ENCODE data around the gene MEI1. TPM values are rescaled to one million over a fixed set of nuclear protein-coding genes. Genes with fewer than 3 reads are reported as not detected.

MEI1 gene
- total and polyA plus RNA-seq, 12 donors, result 0.36 to 3.7 (median 1.3) TPM; not detected in 1

GRCh38 chr22:41820447-41820846 is 121.1 kb downstream of the MEI1 start:
- intact Hi-C loops (cut with DNase I), result loop anchor here (5.0 kb wide), 2 partner anchors 122 to 127 kb away; partner anchors contain the start of gene CENPM (in 1 of the 2)
- no peak overlapping the region for H3K4me3 ChIP-seq

GRCh38 chr22:41821471-41822316 is 122.4 kb downstream of the MEI1 start:
- DNase-seq, result no peak
- peaks cover 32 to 54% of the 10 kb centered on the region in 2 donors for H3K4me1 ChIP-seq (replicated peaks in 1 of 2)
- 78 to 83% (median 80%) methylated on average over 12 of the region's 12 CpGs for WGBS, 4 donors
- no peak overlapping the region for H3K4me3 ChIP-seq
- H3K36me3 ChIP-seq (replicated peaks in 1 of 2), result no peaks in the 10 kb centered on the region
- no peak for TF ChIP-seq CTCF (IDR thresholded peaks at IDR 0.05)
- no peak for TF ChIP-seq POLR2A (IDR thresholded peaks at IDR 0.05)
- intact Hi-C loops (cut with DNase I), result loop anchor here (5.0 kb wide), 2 partner anchors 121 to 126 kb away; partner anchors contain the start of gene CENPM (in 1 of the 2)
- no peaks in the 10 kb centered on the region for H3K9me3 ChIP-seq (replicated peaks in 1 of 3)
- H3K27me3 ChIP-seq, result no peaks in the 10 kb centered on the region
- H3K27ac ChIP-seq, result peak overlapping the region in 2 of 5 donors; percentile 70 to 95

More at GRCh38 chr22:41820447-41820846, 121.1 kb downstream of the MEI1 start:
- TF ChIP-seq CTCF (IDR thresholded peaks at IDR 0.05), result no peak
- no peak for TF ChIP-seq POLR2A (IDR thresholded peaks at IDR 0.05)
- Histone ChIP-seq H3K27ac (peak overlapping the region in 2 of 5 donors; percentile 3 to 24), H3K4me1 (replicated peaks in 1 of 2) (peaks cover 30 to 42% of the 10 kb centered on the region in 2 donors), H3K27me3 (no peaks in the 10 kb centered on the region), H3K9me3 (replicated peaks in 1 of 3) (no peaks in the 10 kb centered on the region), H3K36me3 (replicated peaks in 1 of 2) (peaks cover 0 to 3% of the 10 kb centered on the region in 2 donors)
- WGBS, 4 donors, result 70 to 84% (median 83%) methylated on average over 5 of the region's 5 CpGs
- DNase-seq, result no peak

GRCh38 chr22:41822317-41823057 is 123.2 kb downstream of the MEI1 start:
- WGBS, 4 donors, result 70 to 81% (median 77%) methylated on average over 3 of the region's 3 CpGs
- no peaks in the 10 kb centered on the region for H3K36me3 ChIP-seq (replicated peaks in 1 of 2)
- TF ChIP-seq POLR2A (IDR thresholded peaks at IDR 0.05) (no peak), CTCF (IDR thresholded peaks at IDR 0.05) (peak; percentile 21 to 74 (median 62))
- intact Hi-C loops (cut with DNase I), result loop anchor here (5.0 kb wide), 2 partner anchors 120 to 125 kb away; partner anchors contain the start of gene CENPM (in 1 of the 2)
- no peaks in the 10 kb centered on the region for H3K27me3 ChIP-seq
- peaks cover 34 to 62% of the 10 kb centered on the region in 2 donors for H3K4me1 ChIP-seq (replicated peaks in 1 of 2)
- peak overlapping the region in 3 of 5 donors; percentile 41 to 95 (median 70) for H3K27ac ChIP-seq
- H3K9me3 ChIP-seq (replicated peaks in 1 of 3), result no peaks in the 10 kb centered on the region
- H3K4me3 ChIP-seq, result no peak overlapping the region
- DNase-seq, result peak in 1 of 7 donors; percentile 30

GRCh38 chr22:41823797-41824196 is 124.5 kb downstream of the MEI1 start:
- WGBS, 4 donors, result 41 to 66% (median 46%) methylated on average over 6 of the region's 6 CpGs

More at GRCh38 chr22:41823797-41824196, 124.5 kb downstream of the MEI1 start:
- Histone ChIP-seq H3K36me3 (replicated peaks in 1 of 2) (no peaks in the 10 kb centered on the region), H3K4me3 (no peak overlapping the region), H3K4me1 (replicated peaks in 1 of 2) (peaks cover 29 to 54% of the 10 kb centered on the region in 2 donors), H3K27ac (peak overlapping the region in 4 of 5 donors; percentile 78 to 95 (median 92)), H3K9me3 (replicated peaks in 1 of 3) (no peaks in the 10 kb centered on the region), H3K27me3 (no peaks in the 10 kb centered on the region)
- intact Hi-C loops (cut with DNase I), result loop anchor here (5.0 kb wide), 2 partner anchors 119 to 124 kb away; partner anchors contain the start of gene CENPM (in 1 of the 2)
- DNase-seq, result no peak
- no peak for TF ChIP-seq POLR2A (IDR thresholded peaks at IDR 0.05)
- TF ChIP-seq CTCF (IDR thresholded peaks at IDR 0.05), result no peak
